HL-60/S4 treated with phorbol 12-myristate 13-acetate at 8.2 ng/mL for 4 days and 3 days (cell line): Measurements from ENCODE around the gene TBC1D2B.

ENCODE experiments used
- in situ Hi-C: fragments of 300-500 bp; cut with MboI; formaldehyde crosslinking; loops from 2 replicates; pipeline ENCODE4 v1.15.0; 2022; ENCODE audit warnings: low sequenced_read_pairs

TBC1D2B gene

DNA sequence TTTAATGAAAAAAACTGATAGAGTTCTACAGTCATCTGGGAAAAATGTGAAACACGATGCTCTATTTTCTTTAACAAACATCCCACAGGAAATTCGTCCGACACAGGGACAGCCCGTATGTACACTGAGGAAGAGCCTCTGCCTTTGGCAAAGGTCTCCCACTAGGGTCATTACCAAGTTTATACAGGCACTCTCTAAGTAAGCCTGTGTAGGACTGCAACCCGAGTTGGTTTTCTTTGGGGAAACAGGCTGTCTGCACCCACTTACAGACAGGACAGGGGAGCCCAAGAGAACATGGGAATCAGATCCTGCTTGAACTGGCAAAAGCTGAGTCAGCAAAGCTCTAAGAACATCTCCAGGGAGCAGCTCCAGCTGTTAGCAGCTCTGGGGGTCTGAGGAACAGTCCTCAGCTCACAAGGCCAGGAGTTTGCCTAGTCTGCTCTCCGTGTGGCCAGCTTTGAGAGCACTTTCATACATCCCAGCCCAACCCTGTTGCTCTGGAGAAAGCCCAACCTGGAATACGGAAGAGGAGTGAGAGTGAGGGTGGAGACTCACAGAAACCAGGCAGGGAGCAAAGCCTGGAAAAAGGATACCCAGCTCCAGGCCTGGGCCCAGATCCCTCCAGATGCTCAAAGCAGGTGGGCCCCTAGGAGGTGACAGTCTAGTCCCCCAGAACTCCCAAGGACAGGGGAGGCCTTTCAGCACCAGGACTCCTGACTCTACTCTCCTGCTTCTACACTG, 1.9 kb downstream of the TBC1D2B start:
- in situ Hi-C loops: no loop called here

- in situ Hi-C loops: no loop called here
Measured at GRCh38 chr15:78073046-78073787, 4.3 kb downstream of the TBC1D2B start.

GRCh38 chr15:78072080-78072892, 5.2 kb downstream of the TBC1D2B start:
- in situ Hi-C loops: no loop called here

- in situ Hi-C loops: no loop called here
Measured at GRCh38 chr15:78071383-78071782, 6.1 kb downstream of the TBC1D2B start.

GRCh38 chr15:78070049-78070700, 7.3 kb downstream of the TBC1D2B start:
- in situ Hi-C loops: no loop called here

- in situ Hi-C loops: no loop called here
Measured at GRCh38 chr15:78069462-78070029, 8.0 kb downstream of the TBC1D2B start.

GRCh38 chr15:78069052-78069414, 8.5 kb downstream of the TBC1D2B start:
- in situ Hi-C loops: no loop called here

- in situ Hi-C loops: no loop called here
Measured at GRCh38 chr15:78067328-78068228, 9.9 kb downstream of the TBC1D2B start.

GRCh38 chr15:78065973-78066946, 11.3 kb downstream of the TBC1D2B start:
- in situ Hi-C loops: no loop called here

DNA sequence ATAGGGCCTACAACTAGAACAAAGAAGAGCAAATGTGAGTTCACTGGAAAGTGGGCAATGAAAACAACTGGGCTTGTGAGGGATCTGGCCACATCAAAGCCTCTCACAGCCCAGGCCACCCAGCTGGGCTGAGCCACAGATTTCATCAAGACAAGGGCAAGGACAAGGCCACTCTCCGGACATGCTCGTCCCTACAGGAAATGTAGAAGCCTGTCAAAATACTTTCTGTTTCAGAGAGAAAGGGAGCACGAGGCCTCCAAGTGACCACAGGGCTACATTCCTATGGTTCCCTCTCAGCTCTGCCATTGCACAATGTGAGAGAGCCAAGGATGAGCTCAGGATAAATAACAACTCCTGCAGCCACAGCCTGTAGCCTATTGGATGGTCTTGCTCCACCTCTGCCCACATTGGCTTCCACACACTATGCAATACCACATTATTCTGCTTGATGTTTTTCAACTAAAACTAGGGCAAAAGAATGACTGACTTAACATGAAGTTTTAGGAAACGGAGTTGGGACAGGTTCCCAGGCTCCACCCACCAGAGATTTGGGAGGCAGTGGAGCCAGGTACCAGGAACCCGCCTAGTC, 12.1 kb downstream of the TBC1D2B start:
- in situ Hi-C loops: no loop called here

- in situ Hi-C loops: no loop called here
Measured at GRCh38 chr15:78064544-78064943, 13.0 kb downstream of the TBC1D2B start.

GRCh38 chr15:78063970-78064385, 13.5 kb downstream of the TBC1D2B start:
- in situ Hi-C loops: no loop called here

- in situ Hi-C loops: no loop called here
Measured at GRCh38 chr15:78063217-78063616, 14.3 kb downstream of the TBC1D2B start.

- in situ Hi-C loops: no loop called here
Measured at GRCh38 chr15:78061963-78062427, 15.5 kb downstream of the TBC1D2B start.

DNA sequence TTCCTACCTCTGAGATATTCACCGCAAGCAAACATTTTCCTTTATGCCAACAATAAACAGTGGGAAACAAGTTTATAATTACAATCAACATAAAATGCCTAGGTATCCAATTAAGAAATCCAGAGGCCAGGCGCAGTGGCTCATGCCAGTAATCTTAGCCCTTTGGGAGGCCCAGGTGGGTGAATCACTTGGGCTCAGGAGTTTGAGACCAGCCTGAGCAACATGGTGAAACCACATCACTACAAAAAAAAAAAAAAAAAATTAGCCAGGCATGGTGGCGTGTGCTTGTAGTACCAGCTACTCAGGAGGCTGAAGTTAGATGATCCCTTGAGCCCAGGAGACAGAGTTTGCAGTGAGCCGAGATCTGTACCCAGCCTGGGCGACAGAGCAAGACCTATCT, 17.3 kb downstream of the TBC1D2B start:
- in situ Hi-C loops: no loop called here

- in situ Hi-C loops: no loop called here
Measured at GRCh38 chr15:78059110-78059839, 18.2 kb downstream of the TBC1D2B start.

DNA sequence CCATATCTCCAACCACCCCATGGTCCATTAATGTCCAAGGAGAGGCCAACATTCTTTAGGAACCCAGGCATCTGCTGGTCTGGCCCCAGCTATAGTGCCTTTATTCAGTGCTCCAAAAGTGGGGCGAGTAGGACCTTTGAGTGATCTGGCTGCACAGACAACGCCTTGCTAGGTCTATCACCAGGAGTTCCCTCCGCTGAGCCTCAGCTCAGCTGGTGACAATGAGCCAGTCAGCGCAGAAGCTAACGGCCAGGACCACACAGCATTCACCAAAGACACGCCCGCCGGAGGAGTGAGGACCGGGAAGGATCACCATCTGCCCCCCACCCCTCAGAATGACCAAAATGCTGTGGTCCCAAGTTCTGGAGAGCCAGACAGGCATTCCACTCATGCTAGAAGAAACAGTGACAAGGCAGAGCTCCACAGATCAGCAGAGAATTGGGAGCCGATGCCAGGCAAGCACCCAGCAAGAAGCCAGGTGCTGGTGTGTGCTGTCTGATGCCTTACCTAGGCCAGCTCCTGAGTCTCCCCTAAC, 19.0 kb downstream of the TBC1D2B start:
- in situ Hi-C loops: no loop called here
